HepG2 (cell line): ENCODE results near the gene SCAI. TPM values are rescaled to one million over a fixed set of nuclear protein-coding genes. Genes with fewer than 3 reads are reported as not detected.
A peak's percentile ranks its signal among the peaks of the same experiment; 100 is the strongest.

Experiments
- ASH2L ChIP-seq: fragments of 300-600, 200-600 bp; sonication (generic); IDR thresholded peaks from 2 replicates; pipeline ENCODE4 v1.7.0; 2017; ENCODE audit warnings: low read depth, mild to moderate bottlenecking, moderate library complexity, mixed read lengths, low read length; ENCODE audit not compliant: insufficient read length
- BCLAF1 ChIP-seq: fragments of 450-650 bp; IDR thresholded peaks from 2 replicates; pipeline ENCODE4 v1.6.1; 2017; ENCODE audit warnings: mild to moderate bottlenecking
- CEBPB ChIP-seq: IDR thresholded peaks from 2 replicates; pipeline ENCODE4 v1.6.1; 2011; ENCODE audit warnings: low read depth, low read length, improper control_type of control experiment, borderline replicate concordance
- DMTF1 ChIP-seq: sonication (generic); formaldehyde crosslinking; IDR thresholded peaks from 2 replicates; pipeline ENCODE4 v1.4.0; 2020; ENCODE audit warnings: mild to moderate bottlenecking, missing genetic modification reagents
- DRAP1 ChIP-seq: IDR thresholded peaks from 2 replicates; pipeline ENCODE4 v1.6.1; 2016; ENCODE audit warnings: missing genetic modification reagents, missing compliant biosample characterization
- ELF4 ChIP-seq: sonication (generic); formaldehyde crosslinking; IDR thresholded peaks from 2 replicates; pipeline ENCODE4 v1.5.0; 2020; ENCODE audit warnings: missing genetic modification reagents, mild to moderate bottlenecking, moderate library complexity, borderline replicate concordance
- HNRNPK ChIP-seq: fragments of 200-400 bp; formaldehyde crosslinking; IDR thresholded peaks from 2 replicates; pipeline ENCODE4 v1.6.1; 2018; ENCODE audit warnings: low read length, low read depth, moderate library complexity, mild to moderate bottlenecking; ENCODE audit not compliant: poor library complexity, severe bottlenecking
- IRX3 ChIP-seq: sonication (generic); formaldehyde crosslinking; IDR thresholded peaks from 2 replicates; pipeline ENCODE4 v1.8.1; 2023; ENCODE audit warnings: mild to moderate bottlenecking, low read depth, missing genetic modification reagents, borderline replicate concordance
- KLF15 ChIP-seq: sonication (generic); formaldehyde crosslinking; IDR thresholded peaks from 2 replicates; pipeline ENCODE4 v1.8.1; 2023; ENCODE audit warnings: borderline replicate concordance, mild to moderate bottlenecking, inconsistent platforms, missing genetic modification reagents, mixed read lengths
- MLLT10 ChIP-seq: sonication (generic); formaldehyde crosslinking; IDR thresholded peaks from 2 replicates; pipeline ENCODE4 v1.4.0; 2020; ENCODE audit warnings: missing genetic modification reagents
- MTF1 ChIP-seq: sonication (generic); formaldehyde crosslinking; IDR thresholded peaks from 2 replicates; pipeline ENCODE4 v1.5.0; 2020; ENCODE audit warnings: missing genetic modification reagents
- PHF8 ChIP-seq: sonication (generic); formaldehyde crosslinking; IDR thresholded peaks from 2 replicates; pipeline ENCODE4 v1.5.0; 2020; ENCODE audit warnings: missing genetic modification reagents
- RBAK ChIP-seq: sonication (generic); formaldehyde crosslinking; IDR thresholded peaks from 2 replicates; pipeline ENCODE4 v1.5.1; 2020; ENCODE audit warnings: mild to moderate bottlenecking, missing genetic modification reagents
- ZSCAN12 ChIP-seq: sonication (generic); formaldehyde crosslinking; IDR thresholded peaks from 2 replicates; pipeline ENCODE4 v1.9.0; 2021; ENCODE audit warnings: mild to moderate bottlenecking, missing genetic modification reagents
- polyA plus RNA-seq, 8 experiments: library from polyadenylated mRNA; depleted of rRNA in 3 of 8; stranded (reverse) in 7 of 8; unstranded in 1 of 8; fragments of >200 nt; fragmentation: Illumina TruSeq in 4 of 8; extraction: Trizol in 4 of 8; gene quantifications; 2 replicates each; pipeline versions ENCODE4 v1.2.1 to v1.2.3, GENCODE V29; 2011 to 2016; ENCODE audit warnings: low read depth in 4 of 8, missing spikeins in 1 of 8, mixed read lengths in 1 of 8; ENCODE audit not compliant: insufficient read depth in 1 of 8
- total RNA-seq, 5 experiments: library from RNA; depleted of rRNA; stranded (reverse); fragments of >200 nt; fragmentation: Illumina TruSeq; extraction: Trizol; gene quantifications; 2 replicates each; pipeline ENCODE4 v1.2.3, GENCODE V29; 2016; ENCODE audit warnings: low read depth in 1 of 5
- TF ChIP-seq, protein P1 (sequence below): sonication (generic); formaldehyde crosslinking; conservative IDR thresholded peaks from 2 replicates; pipeline ENCODE4 v1.4.0; 2020; ENCODE audit warnings: missing genetic modification reagents
- TF ChIP-seq, protein P2 (sequence below): sonication (generic); formaldehyde crosslinking; IDR thresholded peaks from 2 replicates; pipeline ENCODE4 v1.8.1; 2022; ENCODE audit warnings: low read depth, mild to moderate bottlenecking, missing genetic modification reagents

The SCAI gene
- total and polyA plus RNA-seq, 2 of the 13 experiments (the other 11 are each of a cell fraction or from before 2014, with no cell fraction given): 4.4 to 8.4 TPM

DNA sequence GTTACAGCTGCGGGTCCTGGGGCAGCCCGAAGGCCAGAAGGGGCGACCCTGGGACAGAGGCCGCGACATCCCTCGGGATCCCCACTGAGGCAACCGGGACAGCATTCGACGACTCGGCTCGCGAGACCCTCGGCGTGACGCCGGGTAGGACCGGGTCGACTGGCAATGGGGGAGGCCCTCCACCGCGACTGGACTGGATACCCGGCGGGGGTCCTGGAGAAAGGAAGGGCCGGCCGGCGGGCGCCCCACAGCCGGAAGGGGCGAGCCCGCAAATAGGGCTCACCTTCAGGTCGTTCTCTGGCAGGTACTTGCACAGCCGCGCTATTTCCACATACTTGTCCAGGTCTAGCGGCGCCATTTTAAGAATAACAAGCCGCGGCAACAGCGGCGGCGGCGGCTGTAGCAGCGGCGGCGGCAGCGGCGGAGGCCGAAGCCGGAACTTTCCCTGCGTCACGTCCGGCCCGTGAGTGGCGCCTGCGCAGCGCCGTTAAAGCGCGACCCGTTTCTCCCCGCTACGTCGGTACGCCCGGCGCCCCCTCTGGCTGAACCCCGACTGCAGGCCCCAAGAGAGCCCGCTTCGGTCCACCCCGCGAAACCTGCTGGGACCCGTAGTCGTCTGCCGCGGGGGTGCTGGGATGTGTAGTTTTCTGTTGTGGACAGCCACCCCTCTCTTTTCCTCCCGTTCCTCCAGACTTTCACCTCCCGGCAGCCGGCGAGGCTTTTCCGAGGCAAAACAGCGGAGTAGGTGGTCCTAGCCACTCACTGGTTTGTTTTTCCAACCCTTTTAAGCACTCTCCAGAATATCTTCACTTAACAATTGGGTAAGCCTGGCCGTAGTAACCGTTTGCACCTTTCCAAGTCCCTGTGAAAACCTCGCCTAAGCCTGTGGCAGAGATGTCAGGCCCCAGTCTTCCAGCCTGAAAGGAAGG, 46.3 kb upstream of the SCAI start, which contains the start of gene PPP6C (continued):
- 0 out of 2 replicates have a peak, but pooled peaks have one; percentile 20 for TF ChIP-seq DRAP1 (CRISPR knock-in tag)
- TF ChIP-seq MLLT10 (CRISPR knock-in tag): no peak
- TF ChIP-seq BCLAF1: no peak
- TF ChIP-seq ASH2L: peak; percentile 97
- TF ChIP-seq, protein P1, sequence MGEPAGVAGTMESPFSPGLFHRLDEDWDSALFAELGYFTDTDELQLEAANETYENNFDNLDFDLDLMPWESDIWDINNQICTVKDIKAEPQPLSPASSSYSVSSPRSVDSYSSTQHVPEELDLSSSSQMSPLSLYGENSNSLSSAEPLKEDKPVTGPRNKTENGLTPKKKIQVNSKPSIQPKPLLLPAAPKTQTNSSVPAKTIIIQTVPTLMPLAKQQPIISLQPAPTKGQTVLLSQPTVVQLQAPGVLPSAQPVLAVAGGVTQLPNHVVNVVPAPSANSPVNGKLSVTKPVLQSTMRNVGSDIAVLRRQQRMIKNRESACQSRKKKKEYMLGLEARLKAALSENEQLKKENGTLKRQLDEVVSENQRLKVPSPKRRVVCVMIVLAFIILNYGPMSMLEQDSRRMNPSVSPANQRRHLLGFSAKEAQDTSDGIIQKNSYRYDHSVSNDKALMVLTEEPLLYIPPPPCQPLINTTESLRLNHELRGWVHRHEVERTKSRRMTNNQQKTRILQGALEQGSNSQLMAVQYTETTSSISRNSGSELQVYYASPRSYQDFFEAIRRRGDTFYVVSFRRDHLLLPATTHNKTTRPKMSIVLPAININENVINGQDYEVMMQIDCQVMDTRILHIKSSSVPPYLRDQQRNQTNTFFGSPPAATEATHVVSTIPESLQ (CRISPR knock-in tag): no peak
- no peak for TF ChIP-seq IRX3
- TF ChIP-seq, protein P2, sequence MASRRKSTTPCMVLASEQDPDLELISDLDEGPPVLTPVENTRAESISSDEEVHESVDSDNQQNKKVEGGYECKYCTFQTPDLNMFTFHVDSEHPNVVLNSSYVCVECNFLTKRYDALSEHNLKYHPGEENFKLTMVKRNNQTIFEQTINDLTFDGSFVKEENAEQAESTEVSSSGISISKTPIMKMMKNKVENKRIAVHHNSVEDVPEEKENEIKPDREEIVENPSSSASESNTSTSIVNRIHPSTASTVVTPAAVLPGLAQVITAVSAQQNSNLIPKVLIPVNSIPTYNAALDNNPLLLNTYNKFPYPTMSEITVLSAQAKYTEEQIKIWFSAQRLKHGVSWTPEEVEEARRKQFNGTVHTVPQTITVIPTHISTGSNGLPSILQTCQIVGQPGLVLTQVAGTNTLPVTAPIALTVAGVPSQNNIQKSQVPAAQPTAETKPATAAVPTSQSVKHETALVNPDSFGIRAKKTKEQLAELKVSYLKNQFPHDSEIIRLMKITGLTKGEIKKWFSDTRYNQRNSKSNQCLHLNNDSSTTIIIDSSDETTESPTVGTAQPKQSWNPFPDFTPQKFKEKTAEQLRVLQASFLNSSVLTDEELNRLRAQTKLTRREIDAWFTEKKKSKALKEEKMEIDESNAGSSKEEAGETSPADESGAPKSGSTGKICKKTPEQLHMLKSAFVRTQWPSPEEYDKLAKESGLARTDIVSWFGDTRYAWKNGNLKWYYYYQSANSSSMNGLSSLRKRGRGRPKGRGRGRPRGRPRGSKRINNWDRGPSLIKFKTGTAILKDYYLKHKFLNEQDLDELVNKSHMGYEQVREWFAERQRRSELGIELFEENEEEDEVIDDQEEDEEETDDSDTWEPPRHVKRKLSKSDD: peak; percentile 68; the same call in 1 of the 2 replicates
- 0 out of 2 replicates have a peak, but pooled peaks have one; percentile 30 for TF ChIP-seq ZSCAN12 (CRISPR knock-in tag)
- TF ChIP-seq RBAK (CRISPR knock-in tag): no peak
- TF ChIP-seq PHF8: peak; percentile 87
- TF ChIP-seq HNRNPK: no peak
- TF ChIP-seq MTF1 (CRISPR knock-in tag): no peak
- no peak for TF ChIP-seq DMTF1 (CRISPR knock-in tag)
- no peak for TF ChIP-seq ELF4 (CRISPR knock-in tag)
- no peak for TF ChIP-seq CEBPB
- no peak for TF ChIP-seq KLF15 (CRISPR knock-in tag)
